Neutrophil (primary cell): ENCODE results near the gene PRKCQ.

Experiments
- H3K27ac ChIP-seq: fragments of 200-600 bp; sonication (generic); 2 replicates; pipeline ENCODE4 v1.5.1; 2016; ENCODE audit warnings: mild to moderate bottlenecking, moderate library complexity
- H3K27me3 ChIP-seq: fragments of 200-600 bp; sonication (generic); 2 replicates; pipeline ENCODE4 v1.6.0; 2016; ENCODE audit warnings: mild to moderate bottlenecking
- H3K36me3 ChIP-seq: fragments of 200-600 bp; sonication (generic); 2 replicates; pipeline ENCODE4 v1.5.1; 2017
- H3K4me1 ChIP-seq, 2 experiments: fragments of 200-600 bp in 1 of 2; sonication (generic) in 1 of 2; 1 replicate in 1 of 2; 2 replicates in 1 of 2; pipeline versions ENCODE4 v1.5.1 to v1.6.1; 2013 to 2016; ENCODE audit warnings: low read depth in 1 of 2, low read length in 1 of 2, mild to moderate bottlenecking in 1 of 2, moderate library complexity in 1 of 2; ENCODE audit not compliant: control insufficient read depth in 1 of 2, insufficient read depth in 1 of 2
- H3K4me3 ChIP-seq, 2 experiments: fragments of 200-600 bp in 1 of 2; sonication (generic) in 1 of 2; 1 replicate in 1 of 2; 2 replicates in 1 of 2; pipeline ENCODE4 v1.5.1; 2013 to 2016; ENCODE audit warnings: low read depth in 1 of 2, low read length in 1 of 2, mild to moderate bottlenecking in 1 of 2, moderate library complexity in 1 of 2
- H3K9me3 ChIP-seq: fragments of 200-600 bp; sonication (generic); 2 replicates; pipeline ENCODE4 v1.5.1; 2016
- CTCF ChIP-seq: fragments of 200-600 bp; sonication (generic); IDR thresholded peaks from 2 replicates; pipeline ENCODE4 v1.5.1; 2016; ENCODE audit warnings: antibody characterized with exemption

Gene PRKCQ

GRCh38 chr10:6465437-6465836 lies 114.6 kb downstream of the PRKCQ start:
- no peaks in the 10 kb centered on the region for H3K36me3 ChIP-seq
- no peak for TF ChIP-seq CTCF

GRCh38 chr10:6464862-6465430 lies 115.1 kb downstream of the PRKCQ start:
- H3K9me3 ChIP-seq: no peaks in the 10 kb centered on the region
- H3K4me1 ChIP-seq: no peaks in the 10 kb centered on the region
- no peak overlapping the region for H3K27ac ChIP-seq
- no peaks in the 10 kb centered on the region for H3K27me3 ChIP-seq
- H3K4me3 ChIP-seq: no peak overlapping the region
- no peak for TF ChIP-seq CTCF
- H3K36me3 ChIP-seq: no peaks in the 10 kb centered on the region

More at GRCh38 chr10:6465437-6465836, 114.6 kb downstream of the PRKCQ start:
- no peaks in the 10 kb centered on the region for H3K27me3 ChIP-seq
- H3K4me3 ChIP-seq: no peak overlapping the region
- no peak overlapping the region for H3K27ac ChIP-seq
- H3K4me1 ChIP-seq: no peaks in the 10 kb centered on the region
- H3K9me3 ChIP-seq: no peaks in the 10 kb centered on the region

GRCh38 chr10:6463366-6463765 lies 116.7 kb downstream of the PRKCQ start:
- Histone ChIP-seq H3K36me3 (no peaks in the 10 kb centered on the region), H3K27me3 (no peaks in the 10 kb centered on the region), H3K4me3 (no peak overlapping the region), H3K4me1 (peaks cover 0 to 6% of the 10 kb centered on the region in 2 experiments), H3K27ac (no peak overlapping the region), H3K9me3 (no peaks in the 10 kb centered on the region)
- no peak for TF ChIP-seq CTCF

DNA sequence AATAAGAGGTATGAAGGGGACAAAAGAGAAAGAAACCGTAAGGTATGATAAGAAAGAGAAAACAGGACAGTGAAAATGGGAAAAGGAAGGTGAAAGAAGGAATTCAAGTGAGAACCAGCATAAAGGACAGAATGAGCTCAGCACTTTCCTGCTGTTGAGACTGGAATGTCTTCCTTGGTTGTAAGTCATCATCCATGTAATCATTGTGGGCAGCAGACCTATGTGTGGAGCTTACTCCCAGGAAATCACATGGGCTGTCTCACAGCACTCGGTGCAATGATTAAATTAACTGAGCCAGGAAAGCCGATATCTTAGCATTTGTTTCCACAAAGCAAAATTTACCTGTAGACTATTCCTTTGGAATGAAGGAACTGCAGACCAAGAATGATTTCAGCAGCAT lies 118.1 kb downstream of the PRKCQ start:
- no peak for TF ChIP-seq CTCF
- Histone ChIP-seq H3K27me3 (no peaks in the 10 kb centered on the region), H3K4me3 (no peak overlapping the region), H3K27ac (no peak overlapping the region), H3K4me1 (peaks cover 0 to 8% of the 10 kb centered on the region in 2 experiments), H3K9me3 (no peaks in the 10 kb centered on the region), H3K36me3 (no peaks in the 10 kb centered on the region)

DNA sequence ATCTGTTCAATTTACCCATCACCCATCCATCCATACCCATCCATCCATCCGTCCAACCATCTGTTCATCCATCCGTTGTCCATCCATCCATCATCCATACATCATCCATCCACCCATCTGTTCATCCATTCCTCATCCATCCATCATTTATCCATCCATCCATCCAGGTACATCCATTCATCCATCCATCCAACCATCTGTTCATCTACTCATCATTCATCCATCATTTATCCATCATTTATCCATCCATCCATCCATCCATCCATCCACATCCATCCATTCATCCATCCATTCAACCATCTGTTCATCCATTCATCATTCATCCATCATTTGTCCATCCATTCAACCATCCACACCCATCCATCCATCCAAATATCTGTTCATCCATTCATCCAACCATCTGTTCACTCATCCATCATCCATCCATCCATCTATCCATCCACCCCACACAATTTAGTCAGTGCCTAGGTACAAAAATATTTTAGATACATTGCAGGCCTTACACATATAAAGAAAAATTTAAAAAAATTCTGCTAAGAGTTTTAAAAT lies 119.1 kb downstream of the PRKCQ start:
- Histone ChIP-seq H3K36me3 (no peaks in the 10 kb centered on the region), H3K4me1 (peaks cover 0 to 8% of the 10 kb centered on the region in 2 experiments), H3K27me3 (no peaks in the 10 kb centered on the region), H3K27ac (no peak overlapping the region), H3K9me3 (no peaks in the 10 kb centered on the region), H3K4me3 (no peak overlapping the region)
- no peak for TF ChIP-seq CTCF
